ENCODE measurements around the gene RTTN.

GRCh38 chr18:69969491-69969890 lies 236.0 kb downstream of the RTTN start:
- TF ChIP-seq POLR2A (IDR thresholded peaks at IDR 0.05) (no peak), CTCF (IDR thresholded peaks at IDR 0.05) (no peak)
